ENCODE results near the gene CCDC126. TPM values are rescaled to one million over a fixed set of nuclear protein-coding genes. Genes with fewer than 3 reads are reported as not detected.

Gene CCDC126
- total RNA-seq, 1 donor from 2014 or later, result 11.6 TPM

DNA sequence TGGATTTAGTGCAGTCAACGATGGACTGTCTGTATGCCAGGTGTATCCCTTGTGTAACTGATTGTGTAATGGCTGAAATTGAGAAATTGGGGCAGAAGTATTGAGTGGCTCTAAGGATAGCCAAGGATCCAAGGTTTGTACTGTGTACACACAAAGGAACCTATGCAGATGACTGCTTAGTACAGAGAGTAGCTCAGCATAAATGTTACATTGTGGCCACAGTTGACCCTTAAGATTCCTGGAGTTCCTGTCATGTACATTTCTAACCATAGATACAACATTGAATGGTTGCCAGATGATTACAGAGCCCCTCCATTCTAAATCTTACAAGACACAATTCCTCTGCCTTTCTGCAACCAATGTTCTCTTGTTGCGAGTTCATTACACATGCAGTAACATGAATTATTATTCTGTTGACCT lies 25.3 kb downstream of the CCDC126 start:
- Mint-ChIP-seq H3K36me3 (ENCODE audit: unreplicated experiment) (peaks cover 12% of the 10 kb centered on the region), H3K4me3 (ENCODE audit: unreplicated experiment) (no peak overlapping the region), H3K27ac (ENCODE audit: unreplicated experiment) (no peak overlapping the region), H3K4me1 (ENCODE audit: unreplicated experiment) (peaks cover 7% of the 10 kb centered on the region), H3K9me3 (ENCODE audit: unreplicated experiment) (peaks cover 12% of the 10 kb centered on the region), H3K27me3 (ENCODE audit: unreplicated experiment) (no peaks in the 10 kb centered on the region)
- TF ChIP-seq, protein P1, sequence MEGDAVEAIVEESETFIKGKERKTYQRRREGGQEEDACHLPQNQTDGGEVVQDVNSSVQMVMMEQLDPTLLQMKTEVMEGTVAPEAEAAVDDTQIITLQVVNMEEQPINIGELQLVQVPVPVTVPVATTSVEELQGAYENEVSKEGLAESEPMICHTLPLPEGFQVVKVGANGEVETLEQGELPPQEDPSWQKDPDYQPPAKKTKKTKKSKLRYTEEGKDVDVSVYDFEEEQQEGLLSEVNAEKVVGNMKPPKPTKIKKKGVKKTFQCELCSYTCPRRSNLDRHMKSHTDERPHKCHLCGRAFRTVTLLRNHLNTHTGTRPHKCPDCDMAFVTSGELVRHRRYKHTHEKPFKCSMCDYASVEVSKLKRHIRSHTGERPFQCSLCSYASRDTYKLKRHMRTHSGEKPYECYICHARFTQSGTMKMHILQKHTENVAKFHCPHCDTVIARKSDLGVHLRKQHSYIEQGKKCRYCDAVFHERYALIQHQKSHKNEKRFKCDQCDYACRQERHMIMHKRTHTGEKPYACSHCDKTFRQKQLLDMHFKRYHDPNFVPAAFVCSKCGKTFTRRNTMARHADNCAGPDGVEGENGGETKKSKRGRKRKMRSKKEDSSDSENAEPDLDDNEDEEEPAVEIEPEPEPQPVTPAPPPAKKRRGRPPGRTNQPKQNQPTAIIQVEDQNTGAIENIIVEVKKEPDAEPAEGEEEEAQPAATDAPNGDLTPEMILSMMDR (IDR thresholded peaks at IDR 0.05), result no peak
- DNase-seq (ENCODE audit: extremely low spot score, unreplicated experiment), result no peak

- DNase-seq (ENCODE audit: extremely low spot score, unreplicated experiment), result no peak
- no peaks in the 10 kb centered on the region for H3K9me3 Mint-ChIP-seq (ENCODE audit: unreplicated experiment)
- H3K4me1 Mint-ChIP-seq (ENCODE audit: unreplicated experiment), result no peaks in the 10 kb centered on the region
- H3K4me3 Mint-ChIP-seq (ENCODE audit: unreplicated experiment), result no peak overlapping the region
- H3K27me3 Mint-ChIP-seq (ENCODE audit: unreplicated experiment), result no peaks in the 10 kb centered on the region
- H3K36me3 Mint-ChIP-seq (ENCODE audit: unreplicated experiment), result peaks cover 12% of the 10 kb centered on the region
- TF ChIP-seq, protein P1 (IDR thresholded peaks at IDR 0.05), result no peak
- H3K27ac Mint-ChIP-seq (ENCODE audit: unreplicated experiment), result no peak overlapping the region
Measured at GRCh38 chr7:23628370-23628769, 31.2 kb downstream of the CCDC126 start.

- no peak for DNase-seq (ENCODE audit: extremely low spot score, unreplicated experiment)
- H3K9me3 Mint-ChIP-seq (ENCODE audit: unreplicated experiment), result no peaks in the 10 kb centered on the region
- no peak overlapping the region for H3K27ac Mint-ChIP-seq (ENCODE audit: unreplicated experiment)
- TF ChIP-seq, protein P1 (IDR thresholded peaks at IDR 0.05), result no peak
- H3K4me1 Mint-ChIP-seq (ENCODE audit: unreplicated experiment), result no peaks in the 10 kb centered on the region
- H3K36me3 Mint-ChIP-seq (ENCODE audit: unreplicated experiment), result peaks cover 9% of the 10 kb centered on the region
- no peaks in the 10 kb centered on the region for H3K27me3 Mint-ChIP-seq (ENCODE audit: unreplicated experiment)
- no peak overlapping the region for H3K4me3 Mint-ChIP-seq (ENCODE audit: unreplicated experiment)
Measured at GRCh38 chr7:23633417-23633816, 36.2 kb downstream of the CCDC126 start.

DNA sequence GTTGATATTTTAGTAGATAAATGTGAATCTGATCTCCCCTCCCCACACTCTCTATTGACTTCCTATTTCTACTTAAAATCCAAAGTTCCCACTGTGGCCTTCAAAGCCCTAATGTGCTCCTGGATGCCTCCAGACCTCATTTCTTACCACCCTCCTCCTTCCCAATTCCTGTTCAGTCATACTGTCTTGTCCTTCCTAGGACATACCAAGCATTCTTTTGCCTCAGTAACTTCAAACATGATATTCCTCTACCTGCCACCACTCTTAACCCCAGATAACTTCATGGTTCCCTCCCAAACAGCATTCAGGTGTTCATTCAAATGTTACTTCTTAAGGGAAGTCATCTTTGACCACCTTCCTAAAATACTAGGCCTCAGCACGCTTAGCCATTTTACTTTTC lies 48.6 kb downstream of the CCDC126 start:
- H3K36me3 Mint-ChIP-seq (ENCODE audit: unreplicated experiment), result no peaks in the 10 kb centered on the region
- H3K4me3 Mint-ChIP-seq (ENCODE audit: unreplicated experiment), result no peak overlapping the region
- TF ChIP-seq, protein P1 (IDR thresholded peaks at IDR 0.05), result no peak
- H3K27ac Mint-ChIP-seq (ENCODE audit: unreplicated experiment), result no peak overlapping the region
- no peaks in the 10 kb centered on the region for H3K4me1 Mint-ChIP-seq (ENCODE audit: unreplicated experiment)
- DNase-seq (ENCODE audit: extremely low spot score, unreplicated experiment), result no peak
- H3K27me3 Mint-ChIP-seq (ENCODE audit: unreplicated experiment), result no peaks in the 10 kb centered on the region
- no peaks in the 10 kb centered on the region for H3K9me3 Mint-ChIP-seq (ENCODE audit: unreplicated experiment)

DNA sequence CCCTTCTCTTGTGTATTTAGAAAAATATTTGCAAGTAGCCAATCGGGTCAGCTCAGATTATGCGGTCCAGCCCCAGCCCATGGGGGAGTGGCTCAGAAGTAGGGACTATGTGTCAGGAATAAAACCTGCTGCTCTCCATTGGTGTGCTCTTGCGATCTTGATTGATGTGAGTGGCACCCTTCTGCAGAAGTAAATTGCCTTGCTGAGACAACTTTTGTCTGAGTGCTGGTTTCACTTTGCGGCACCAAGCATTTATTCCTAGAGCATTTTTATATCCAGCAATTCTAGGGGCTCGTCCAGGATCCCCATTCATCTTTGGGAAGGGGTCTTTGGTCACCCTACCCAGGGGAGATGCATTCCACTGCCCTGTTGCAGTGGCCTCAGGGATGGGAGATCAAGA lies 56.8 kb downstream of the CCDC126 start:
- no peak overlapping the region for H3K4me3 Mint-ChIP-seq (ENCODE audit: unreplicated experiment)
- no peak for DNase-seq (ENCODE audit: extremely low spot score, unreplicated experiment)
- no peaks in the 10 kb centered on the region for H3K4me1 Mint-ChIP-seq (ENCODE audit: unreplicated experiment)
- H3K9me3 Mint-ChIP-seq (ENCODE audit: unreplicated experiment), result peaks cover 29% of the 10 kb centered on the region
- TF ChIP-seq, protein P1 (IDR thresholded peaks at IDR 0.05), result no peak
- H3K27ac Mint-ChIP-seq (ENCODE audit: unreplicated experiment), result no peak overlapping the region
- no peaks in the 10 kb centered on the region for H3K27me3 Mint-ChIP-seq (ENCODE audit: unreplicated experiment)
- no peaks in the 10 kb centered on the region for H3K36me3 Mint-ChIP-seq (ENCODE audit: unreplicated experiment)
